ENCODE results near the gene PRKACA. TPM values are rescaled to one million over a fixed set of nuclear protein-coding genes. Genes with fewer than 3 reads are reported as not detected.

The PRKACA gene
- total RNA-seq, 2 experiments from 2014 or later = 54.3 to 56.0 TPM

GRCh38 chr19:14114439-14114838 is 3.1 kb downstream of the PRKACA start:
- H3K27me3 Mint-ChIP-seq = no peaks in the 10 kb centered on the region
- no peaks in the 10 kb centered on the region for H3K9me3 Mint-ChIP-seq
- H3K27ac Mint-ChIP-seq = no peak overlapping the region
- no peak for DNase-seq
- H3K4me3 Mint-ChIP-seq = no peak overlapping the region
- H3K4me1 Mint-ChIP-seq = peaks cover 43% of the 10 kb centered on the region
- no peaks in the 10 kb centered on the region for H3K36me3 Mint-ChIP-seq

- Mint-ChIP-seq H3K36me3 (no peaks in the 10 kb centered on the region), H3K9me3 (no peaks in the 10 kb centered on the region), H3K4me3 (no peak overlapping the region), H3K4me1 (peaks cover 40% of the 10 kb centered on the region), H3K27me3 (no peaks in the 10 kb centered on the region), H3K27ac (no peak overlapping the region)
- peak; percentile 57 for DNase-seq
Observed at GRCh38 chr19:14113762-14114414, 3.7 kb downstream of the PRKACA start.

- no peak for DNase-seq
- no peaks in the 10 kb centered on the region for H3K27me3 Mint-ChIP-seq
- peaks cover under 1% of the 10 kb centered on the region for H3K36me3 Mint-ChIP-seq
- H3K4me1 Mint-ChIP-seq = peaks cover 36% of the 10 kb centered on the region
- no peak overlapping the region for H3K27ac Mint-ChIP-seq
- H3K4me3 Mint-ChIP-seq = no peak overlapping the region
- no peaks in the 10 kb centered on the region for H3K9me3 Mint-ChIP-seq
Observed at GRCh38 chr19:14112809-14113385, 4.7 kb downstream of the PRKACA start.

GRCh38 chr19:14112051-14112808 is 5.3 kb downstream of the PRKACA start:
- Mint-ChIP-seq H3K27me3 (no peaks in the 10 kb centered on the region), H3K4me3 (no peak overlapping the region), H3K4me1 (peaks cover 36% of the 10 kb centered on the region), H3K27ac (no peak overlapping the region), H3K9me3 (no peaks in the 10 kb centered on the region), H3K36me3 (peaks cover 1% of the 10 kb centered on the region)
- no peak for DNase-seq

GRCh38 chr19:14111486-14111885 is 6.1 kb downstream of the PRKACA start:
- DNase-seq = no peak
- no peaks in the 10 kb centered on the region for H3K9me3 Mint-ChIP-seq
- peaks cover 30% of the 10 kb centered on the region for H3K4me1 Mint-ChIP-seq
- H3K4me3 Mint-ChIP-seq = no peak overlapping the region
- no peak overlapping the region for H3K27ac Mint-ChIP-seq
- no peaks in the 10 kb centered on the region for H3K27me3 Mint-ChIP-seq
- H3K36me3 Mint-ChIP-seq = peaks cover 1% of the 10 kb centered on the region

- no peak for DNase-seq
- H3K9me3 Mint-ChIP-seq = no peaks in the 10 kb centered on the region
- H3K27me3 Mint-ChIP-seq = no peaks in the 10 kb centered on the region
- H3K36me3 Mint-ChIP-seq = peaks cover 1% of the 10 kb centered on the region
- peaks cover 23% of the 10 kb centered on the region for H3K4me1 Mint-ChIP-seq
- H3K27ac Mint-ChIP-seq = no peak overlapping the region
- no peak overlapping the region for H3K4me3 Mint-ChIP-seq
Observed at GRCh38 chr19:14110650-14111049, 6.9 kb downstream of the PRKACA start.

GRCh38 chr19:14107581-14108461 is 9.7 kb downstream of the PRKACA start:
- Mint-ChIP-seq H3K27ac (no peak overlapping the region), H3K4me3 (no peak overlapping the region), H3K27me3 (no peaks in the 10 kb centered on the region), H3K36me3 (peaks cover 4% of the 10 kb centered on the region), H3K9me3 (no peaks in the 10 kb centered on the region), H3K4me1 (peaks cover 12% of the 10 kb centered on the region)
- DNase-seq = no peak

GRCh38 chr19:14106840-14107239 is 10.7 kb downstream of the PRKACA start:
- H3K27ac Mint-ChIP-seq = no peak overlapping the region
- H3K27me3 Mint-ChIP-seq = no peaks in the 10 kb centered on the region

GRCh38 chr19:14105680-14106079 is 11.9 kb downstream of the PRKACA start:
- Mint-ChIP-seq H3K27me3 (no peaks in the 10 kb centered on the region), H3K36me3 (peaks cover 5% of the 10 kb centered on the region), H3K4me1 (peaks cover 1% of the 10 kb centered on the region), H3K9me3 (no peaks in the 10 kb centered on the region), H3K27ac (no peak overlapping the region), H3K4me3 (no peak overlapping the region)
- DNase-seq = no peak

More at GRCh38 chr19:14106840-14107239, 10.7 kb downstream of the PRKACA start:
- no peak for DNase-seq
- Mint-ChIP-seq H3K9me3 (no peaks in the 10 kb centered on the region), H3K36me3 (peaks cover 4% of the 10 kb centered on the region), H3K4me1 (peaks cover 5% of the 10 kb centered on the region), H3K4me3 (no peak overlapping the region)

GRCh38 chr19:14103310-14103709 is 14.3 kb downstream of the PRKACA start:
- Mint-ChIP-seq H3K27ac (no peak overlapping the region), H3K4me3 (no peak overlapping the region), H3K27me3 (no peaks in the 10 kb centered on the region), H3K36me3 (peaks cover 6% of the 10 kb centered on the region), H3K9me3 (no peaks in the 10 kb centered on the region), H3K4me1 (peaks cover 1% of the 10 kb centered on the region)
- no peak for DNase-seq

GRCh38 chr19:14102756-14103155 is 14.8 kb downstream of the PRKACA start:
- Mint-ChIP-seq H3K9me3 (no peaks in the 10 kb centered on the region), H3K36me3 (peaks cover 4% of the 10 kb centered on the region), H3K4me1 (no peaks in the 10 kb centered on the region), H3K27ac (no peak overlapping the region), H3K4me3 (no peak overlapping the region), H3K27me3 (no peaks in the 10 kb centered on the region)
- DNase-seq = no peak

GRCh38 chr19:14102102-14102696 is 15.4 kb downstream of the PRKACA start:
- peaks cover 4% of the 10 kb centered on the region for H3K36me3 Mint-ChIP-seq
- no peak overlapping the region for H3K4me3 Mint-ChIP-seq
- no peak for DNase-seq
- H3K9me3 Mint-ChIP-seq = no peaks in the 10 kb centered on the region
- no peaks in the 10 kb centered on the region for H3K27me3 Mint-ChIP-seq
- H3K4me1 Mint-ChIP-seq = no peaks in the 10 kb centered on the region
- no peak overlapping the region for H3K27ac Mint-ChIP-seq

GRCh38 chr19:14101003-14101545 is 16.5 kb downstream of the PRKACA start:
- H3K27ac Mint-ChIP-seq = no peak overlapping the region
- no peak for DNase-seq
- peaks cover 4% of the 10 kb centered on the region for H3K36me3 Mint-ChIP-seq
- H3K9me3 Mint-ChIP-seq = no peaks in the 10 kb centered on the region
- no peaks in the 10 kb centered on the region for H3K4me1 Mint-ChIP-seq
- no peaks in the 10 kb centered on the region for H3K27me3 Mint-ChIP-seq
- no peak overlapping the region for H3K4me3 Mint-ChIP-seq

GRCh38 chr19:14097532-14098151 is 19.9 kb downstream of the PRKACA start:
- H3K27ac Mint-ChIP-seq = no peak overlapping the region
- no peaks in the 10 kb centered on the region for H3K4me1 Mint-ChIP-seq
- no peaks in the 10 kb centered on the region for H3K27me3 Mint-ChIP-seq
- DNase-seq = no peak
- H3K36me3 Mint-ChIP-seq = peaks cover 14% of the 10 kb centered on the region
- no peak overlapping the region for H3K4me3 Mint-ChIP-seq
- peaks cover 8% of the 10 kb centered on the region for H3K9me3 Mint-ChIP-seq

Data from activated naive CD8-positive, alpha-beta T cell treated with anti-CD3 and anti-CD28 coated beads for 36 hours (primary cell).